ENCODE results near the gene CMYA5.

DNA sequence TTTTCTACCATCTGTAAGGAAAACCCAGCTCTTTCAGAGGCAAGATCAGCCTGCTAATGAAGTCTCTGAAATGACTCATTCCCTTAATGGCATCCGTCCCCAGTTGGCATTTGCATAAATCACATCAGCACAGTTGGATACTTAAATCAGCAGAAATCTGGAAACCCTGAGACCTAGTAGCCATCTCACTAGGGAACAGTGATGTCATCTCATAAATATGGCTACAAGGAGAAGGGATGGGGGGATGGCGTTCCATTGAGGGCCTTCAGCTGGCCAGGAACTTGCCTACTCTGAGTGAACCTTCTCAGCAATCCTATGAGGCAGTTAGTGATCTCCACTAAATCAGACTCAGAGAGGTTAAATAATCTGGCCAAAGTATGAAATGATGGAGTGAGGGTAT is 81.8 kb downstream of the CMYA5 start:
- TF ChIP-seq, protein P1, sequence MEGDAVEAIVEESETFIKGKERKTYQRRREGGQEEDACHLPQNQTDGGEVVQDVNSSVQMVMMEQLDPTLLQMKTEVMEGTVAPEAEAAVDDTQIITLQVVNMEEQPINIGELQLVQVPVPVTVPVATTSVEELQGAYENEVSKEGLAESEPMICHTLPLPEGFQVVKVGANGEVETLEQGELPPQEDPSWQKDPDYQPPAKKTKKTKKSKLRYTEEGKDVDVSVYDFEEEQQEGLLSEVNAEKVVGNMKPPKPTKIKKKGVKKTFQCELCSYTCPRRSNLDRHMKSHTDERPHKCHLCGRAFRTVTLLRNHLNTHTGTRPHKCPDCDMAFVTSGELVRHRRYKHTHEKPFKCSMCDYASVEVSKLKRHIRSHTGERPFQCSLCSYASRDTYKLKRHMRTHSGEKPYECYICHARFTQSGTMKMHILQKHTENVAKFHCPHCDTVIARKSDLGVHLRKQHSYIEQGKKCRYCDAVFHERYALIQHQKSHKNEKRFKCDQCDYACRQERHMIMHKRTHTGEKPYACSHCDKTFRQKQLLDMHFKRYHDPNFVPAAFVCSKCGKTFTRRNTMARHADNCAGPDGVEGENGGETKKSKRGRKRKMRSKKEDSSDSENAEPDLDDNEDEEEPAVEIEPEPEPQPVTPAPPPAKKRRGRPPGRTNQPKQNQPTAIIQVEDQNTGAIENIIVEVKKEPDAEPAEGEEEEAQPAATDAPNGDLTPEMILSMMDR (IDR thresholded peaks at IDR 0.05; ENCODE audit: insufficient read depth, low read length, poor library complexity, severe bottlenecking), result no peak
- TF ChIP-seq EZH2phosphoT487 (conservative IDR thresholded peaks at IDR 0.05; ENCODE audit: low read length), result no peak

Measured in SU-DHL-6 (cell line).